Prostate gland (tissue), 2 donors: ENCODE results near the gene STAT3.

ENCODE experiments used
- POLR2A ChIP-seq: fragments of 450-650 bp; IDR thresholded peaks from one replicate; pipeline ENCODE4 v1.6.1; 2016; ENCODE audit warnings: antibody characterized with exemption, mild to moderate bottlenecking
- TF ChIP-seq, protein P1 (sequence below), 4 experiments: fragments of 200-600 bp in 2 of 4; fragments of 450-650 bp in 2 of 4; sonication (generic) in 2 of 4; IDR thresholded peaks; 1 replicate in 3 of 4; 2 replicates in 1 of 4; pipeline ENCODE4 v1.5.1; 2016 to 2019; ENCODE audit warnings: antibody characterized with exemption in 4 of 4, mild to moderate bottlenecking in 2 of 4, moderate library complexity in 2 of 4

DNA sequence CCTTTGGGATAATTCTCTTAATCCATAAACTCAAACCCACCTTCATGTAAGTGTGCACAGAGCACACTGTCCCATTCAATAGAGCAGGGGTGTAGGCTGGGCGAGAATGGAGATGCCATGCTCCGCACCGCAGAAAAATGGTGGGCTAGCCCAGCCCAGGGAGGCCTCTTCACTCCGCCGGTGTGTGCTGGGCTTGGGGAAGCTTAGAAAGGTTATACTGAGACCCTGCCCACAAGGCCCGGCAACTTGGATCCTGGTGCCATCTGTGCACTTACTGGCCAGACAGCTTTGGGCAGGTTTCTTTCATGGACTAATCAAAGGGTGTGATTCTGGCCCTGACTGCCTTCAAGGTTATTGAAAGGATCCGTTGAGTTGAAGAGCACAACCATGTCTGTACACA is 103.7 kb downstream of the STAT3 start:
- TF ChIP-seq, protein P1, sequence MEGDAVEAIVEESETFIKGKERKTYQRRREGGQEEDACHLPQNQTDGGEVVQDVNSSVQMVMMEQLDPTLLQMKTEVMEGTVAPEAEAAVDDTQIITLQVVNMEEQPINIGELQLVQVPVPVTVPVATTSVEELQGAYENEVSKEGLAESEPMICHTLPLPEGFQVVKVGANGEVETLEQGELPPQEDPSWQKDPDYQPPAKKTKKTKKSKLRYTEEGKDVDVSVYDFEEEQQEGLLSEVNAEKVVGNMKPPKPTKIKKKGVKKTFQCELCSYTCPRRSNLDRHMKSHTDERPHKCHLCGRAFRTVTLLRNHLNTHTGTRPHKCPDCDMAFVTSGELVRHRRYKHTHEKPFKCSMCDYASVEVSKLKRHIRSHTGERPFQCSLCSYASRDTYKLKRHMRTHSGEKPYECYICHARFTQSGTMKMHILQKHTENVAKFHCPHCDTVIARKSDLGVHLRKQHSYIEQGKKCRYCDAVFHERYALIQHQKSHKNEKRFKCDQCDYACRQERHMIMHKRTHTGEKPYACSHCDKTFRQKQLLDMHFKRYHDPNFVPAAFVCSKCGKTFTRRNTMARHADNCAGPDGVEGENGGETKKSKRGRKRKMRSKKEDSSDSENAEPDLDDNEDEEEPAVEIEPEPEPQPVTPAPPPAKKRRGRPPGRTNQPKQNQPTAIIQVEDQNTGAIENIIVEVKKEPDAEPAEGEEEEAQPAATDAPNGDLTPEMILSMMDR (IDR thresholded peaks at IDR 0.05) = no peak
- TF ChIP-seq POLR2A = no peak
